PC-9 (cell line): ENCODE data around the gene MERTK. TPM values are rescaled to one million over a fixed set of nuclear protein-coding genes. Genes with fewer than 3 reads are reported as not detected.
"Not testable (repeated sequence)": the region's sequence is repeated elsewhere in the genome, so short reads cannot be mapped to it uniquely, and the experiment has no call there.

Experiments used
- BruUV-seq: library from RNA; stranded (reverse); fragments of 400-500 nt; replicated peaks from 2 replicates; lab custom pipeline; 2021; lab: Mats Ljungman, UMichigan
- CTCF ChIA-PET: fragments of 300-600 bp; sonication (Branson Sonifier 250); formaldehyde crosslinking; loops from one replicate; lab custom pipeline; 2022; ENCODE audit warnings: antibody characterized with exemption; lab: Charles Lee
- POLR2A ChIA-PET: fragments of 300-600 bp; sonication (Branson Sonifier 250); formaldehyde crosslinking; loops from one replicate; lab custom pipeline; 2022; ENCODE audit warnings: antibody characterized with exemption; ENCODE audit not compliant: unreplicated experiment; lab: Charles Lee
- DNase-seq, 2 experiments: peaks; one replicate each; pipeline versions ENCODE4 v3.0.0 to v3.0.0-alpha.2; 2015 to 2022; ENCODE audit warnings: mixed read lengths in 1 of 2
- H2AFZ ChIP-seq: fragments of 200-600 bp; sonication (generic); 2 replicates; pipeline ENCODE4 v1.8.1; 2017; ENCODE audit warnings: antibody characterized with exemption
- H3F3A ChIP-seq: fragments of 200-600 bp; sonication (generic); 2 replicates; pipeline ENCODE4 v1.8.1; 2017; ENCODE audit warnings: antibody characterized with exemption, mild to moderate bottlenecking, low read depth; ENCODE audit not compliant: insufficient read depth
- H3K27ac ChIP-seq: fragments of 200-600 bp; sonication (generic); 2 replicates; pipeline ENCODE4 v1.6.1; 2016; ENCODE audit warnings: mixed run types
- H3K27me3 ChIP-seq: fragments of 200-600 bp; sonication (generic); 2 replicates; pipeline ENCODE4 v1.6.1; 2016; ENCODE audit warnings: low read depth, mixed run types; ENCODE audit not compliant: insufficient read depth
- H3K36me3 ChIP-seq: fragments of 200-600 bp; sonication (generic); 2 replicates; pipeline ENCODE4 v1.6.1; 2016; ENCODE audit warnings: low read depth, mixed run types
- H3K4me1 ChIP-seq: fragments of 200-600 bp; sonication (generic); replicated peaks from 2 replicates; pipeline ENCODE4 v1.6.1; 2016; ENCODE audit warnings: mixed run types; ENCODE audit not compliant: insufficient read depth
- H3K4me2 ChIP-seq: fragments of 200-600 bp; sonication (generic); 2 replicates; pipeline ENCODE4 v1.6.1; 2017; ENCODE audit warnings: mixed run types
- H3K4me3 ChIP-seq: fragments of 200-600 bp; sonication (generic); 2 replicates; pipeline ENCODE4 v1.6.1; 2016; ENCODE audit warnings: mixed run types
- H3K79me2 ChIP-seq: fragments of 200-600 bp; sonication (generic); 2 replicates; pipeline ENCODE4 v1.6.1; 2017; ENCODE audit warnings: low read depth, mixed run types
- H3K9me2 ChIP-seq: fragments of 200-600 bp; sonication (generic); 2 replicates; pipeline ENCODE4 v1.8.1; 2017; ENCODE audit warnings: mild to moderate bottlenecking; ENCODE audit not compliant: insufficient read depth
- H3K9me3 ChIP-seq: fragments of 200-600 bp; sonication (generic); 2 replicates; pipeline ENCODE4 v1.8.1; 2016; ENCODE audit warnings: low read depth; ENCODE audit not compliant: insufficient read depth
- H4K20me1 ChIP-seq: fragments of 200-600 bp; sonication (generic); 2 replicates; pipeline ENCODE4 v1.8.1; 2017; ENCODE audit not compliant: insufficient read depth
- EZH2 ChIP-seq: fragments of 200-600 bp; sonication (generic); IDR thresholded peaks from 2 replicates; pipeline ENCODE4 v1.8.0; 2017; ENCODE audit warnings: antibody characterized with exemption, low read depth
- intact Hi-C: fragments of 100-400 bp; cut with micrococcal nuclease; formaldehyde crosslinking; loops from one replicate; pipeline ENCODE4 v1.10.0; 2022; ENCODE audit not compliant: unreplicated experiment
- total RNA-seq: library from RNA; stranded (reverse); gene quantifications from 2 replicates; pipeline ENCODE4 v1.2.3, GENCODE V29; 2021
- TF ChIP-seq, protein P1 (sequence below): fragments of 200-600 bp; sonication (generic); conservative IDR thresholded peaks from 2 replicates; pipeline ENCODE4 v1.6.1; 2017; ENCODE audit warnings: mixed run types, antibody characterized with exemption, mild to moderate bottlenecking, moderate library complexity

The MERTK gene
- total RNA-seq, 1 experiment from 2014 or later = 1.6 TPM

DNA sequence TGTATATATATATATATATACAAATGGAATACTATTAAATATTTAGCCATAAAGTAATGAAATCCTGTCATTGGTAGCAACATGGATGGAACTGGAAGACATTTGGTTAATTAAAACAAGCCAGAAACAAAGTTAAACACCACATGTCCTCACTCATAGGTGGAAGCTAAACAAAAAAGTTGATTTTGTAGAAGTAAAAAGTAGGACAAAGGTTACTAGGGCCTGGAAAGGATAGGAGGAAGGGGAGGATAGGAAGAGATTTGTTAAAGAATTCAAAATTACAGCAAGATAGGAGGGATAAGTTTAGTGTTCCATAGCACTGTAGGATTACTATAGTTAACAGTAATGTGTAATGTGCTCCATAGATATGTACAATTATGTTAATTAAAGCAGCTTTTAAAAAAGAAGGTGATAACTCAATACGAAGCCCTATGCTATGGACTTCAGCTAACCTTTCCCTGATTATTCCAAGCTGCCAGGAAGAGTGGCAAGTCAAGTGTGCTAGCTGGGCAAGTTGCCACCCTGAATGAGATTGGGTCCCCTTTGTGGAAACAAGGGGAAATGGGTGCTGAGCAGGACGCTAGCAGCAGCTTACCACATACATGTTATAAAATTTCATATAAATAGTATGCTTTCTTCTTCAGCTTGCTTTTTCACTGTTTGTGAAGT is 12.3 kb downstream of the MERTK start:
- intact Hi-C loops = no loop called here
- no peak overlapping the region for H3K4me3 ChIP-seq
- no peaks in the 10 kb centered on the region for H3K27me3 ChIP-seq
- CTCF ChIA-PET = no interaction called here
- no peak overlapping the region for H3K4me2 ChIP-seq
- no TSS peak for BruUV-seq
- H3F3A ChIP-seq = peaks cover 8% of the 10 kb centered on the region
- POLR2A ChIA-PET = no interaction called here
- no peaks in the 10 kb centered on the region for H3K9me3 ChIP-seq
- H3K36me3 ChIP-seq = no peaks in the 10 kb centered on the region
- no peaks in the 10 kb centered on the region for H3K9me2 ChIP-seq
- H2AFZ ChIP-seq = no peak overlapping the region
- H4K20me1 ChIP-seq = no peaks in the 10 kb centered on the region
- no peaks in the 10 kb centered on the region for H3K79me2 ChIP-seq
- H3K27ac ChIP-seq = no peak overlapping the region
- peaks cover 9% of the 10 kb centered on the region for H3K4me1 ChIP-seq
- no peak for DNase-seq
- TF ChIP-seq, protein P1, sequence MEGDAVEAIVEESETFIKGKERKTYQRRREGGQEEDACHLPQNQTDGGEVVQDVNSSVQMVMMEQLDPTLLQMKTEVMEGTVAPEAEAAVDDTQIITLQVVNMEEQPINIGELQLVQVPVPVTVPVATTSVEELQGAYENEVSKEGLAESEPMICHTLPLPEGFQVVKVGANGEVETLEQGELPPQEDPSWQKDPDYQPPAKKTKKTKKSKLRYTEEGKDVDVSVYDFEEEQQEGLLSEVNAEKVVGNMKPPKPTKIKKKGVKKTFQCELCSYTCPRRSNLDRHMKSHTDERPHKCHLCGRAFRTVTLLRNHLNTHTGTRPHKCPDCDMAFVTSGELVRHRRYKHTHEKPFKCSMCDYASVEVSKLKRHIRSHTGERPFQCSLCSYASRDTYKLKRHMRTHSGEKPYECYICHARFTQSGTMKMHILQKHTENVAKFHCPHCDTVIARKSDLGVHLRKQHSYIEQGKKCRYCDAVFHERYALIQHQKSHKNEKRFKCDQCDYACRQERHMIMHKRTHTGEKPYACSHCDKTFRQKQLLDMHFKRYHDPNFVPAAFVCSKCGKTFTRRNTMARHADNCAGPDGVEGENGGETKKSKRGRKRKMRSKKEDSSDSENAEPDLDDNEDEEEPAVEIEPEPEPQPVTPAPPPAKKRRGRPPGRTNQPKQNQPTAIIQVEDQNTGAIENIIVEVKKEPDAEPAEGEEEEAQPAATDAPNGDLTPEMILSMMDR = no peak
- no peak for TF ChIP-seq EZH2

DNA sequence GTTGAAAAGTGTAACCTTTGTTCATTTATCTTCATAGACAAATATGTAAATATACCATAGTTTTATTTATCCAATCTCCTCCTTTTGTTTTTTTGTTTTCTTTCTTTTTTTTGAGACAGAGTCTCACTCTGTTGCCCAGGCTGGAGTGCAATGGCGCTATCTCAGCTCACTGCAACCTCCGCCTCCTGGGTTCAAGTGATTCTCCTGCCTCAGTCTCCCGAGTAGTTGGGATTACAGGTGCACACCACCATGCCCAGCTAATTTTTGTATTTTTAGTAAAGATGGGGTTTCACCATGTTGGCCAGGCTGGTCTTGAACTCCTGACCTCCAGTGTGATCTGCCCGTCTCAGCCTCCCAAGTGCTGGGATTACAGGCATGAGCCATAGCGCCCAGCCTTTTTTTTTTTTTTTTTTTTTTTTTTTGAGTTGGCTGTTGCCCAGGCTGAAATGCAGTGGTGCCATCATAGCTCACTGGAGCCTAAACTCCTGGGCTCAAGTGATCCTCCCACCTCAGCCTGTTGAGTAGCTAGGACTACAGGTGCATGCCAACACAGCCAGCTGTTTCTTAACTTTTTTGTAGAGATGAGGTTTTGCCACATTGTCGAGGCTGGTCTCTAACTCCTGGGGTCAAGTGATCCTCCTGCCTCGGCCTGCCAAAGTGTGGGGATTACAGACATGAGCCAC is 13.0 kb downstream of the MERTK start:
- not testable (repeated sequence) for BruUV-seq, H3K79me2 ChIP-seq

DNA sequence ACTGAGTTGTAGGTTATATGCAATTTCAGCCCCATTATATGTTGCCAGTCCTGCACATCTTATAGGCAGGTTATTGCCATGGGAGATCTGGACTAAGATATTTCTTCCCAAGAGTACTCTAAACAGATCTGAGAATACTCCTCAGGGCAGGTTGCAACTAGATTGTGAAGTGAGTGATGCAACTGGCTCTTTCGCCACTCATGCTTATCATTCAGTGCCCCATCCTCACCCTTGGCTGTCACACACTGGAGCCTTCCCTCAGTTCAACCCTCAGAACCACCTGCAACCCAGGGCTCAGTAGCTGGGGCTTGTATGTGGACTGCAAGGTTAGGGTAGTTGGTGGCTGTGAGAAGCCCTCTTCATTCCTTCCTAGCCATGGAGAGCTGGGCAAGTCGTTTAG is 14.1 kb downstream of the MERTK start:
- TF ChIP-seq, protein P1 = no peak
- no peak for TF ChIP-seq EZH2
- CTCF ChIA-PET = no interaction called here

More for the DNA sequence above, 13.0 kb downstream of the MERTK start:
- H4K20me1 ChIP-seq, H2AFZ ChIP-seq, H3K4me3 ChIP-seq, H3K9me2 ChIP-seq, intact Hi-C loops, H3F3A ChIP-seq, H3K36me3 ChIP-seq, DNase-seq, H3K9me3 ChIP-seq, H3K27me3 ChIP-seq, H3K27ac ChIP-seq, CTCF ChIA-PET, H3K4me1 ChIP-seq, POLR2A ChIA-PET, H3K4me2 ChIP-seq: not testable (repeated sequence)

More for the DNA sequence above, 14.1 kb downstream of the MERTK start:
- Histone ChIP-seq H3F3A (no peaks in the 10 kb centered on the region; the same call in 1 of the 2 replicates), H3K36me3 (no peaks in the 10 kb centered on the region), H3K27ac (no peak overlapping the region), H3K9me2 (no peaks in the 10 kb centered on the region), H3K4me1 (no peaks in the 10 kb centered on the region), H3K4me3 (no peak overlapping the region), H3K9me3 (no peaks in the 10 kb centered on the region), H3K27me3 (no peaks in the 10 kb centered on the region), H2AFZ (no peak overlapping the region), H4K20me1 (no peaks in the 10 kb centered on the region), H3K4me2 (no peak overlapping the region), H3K79me2 (no peaks in the 10 kb centered on the region)
- no TSS peak for BruUV-seq
- POLR2A ChIA-PET = no interaction called here
- intact Hi-C loops = no loop called here
- no peak for DNase-seq
